ENCODE measurements around the gene HOXD13.

Gene HOXD13

GRCh38 chr2:176121190-176122051, 28.9 kb downstream of the HOXD13 start:
- no peak for DNase-seq (ENCODE audit: low read depth)

- DNase-seq (ENCODE audit: low read depth): no peak
Observed at GRCh38 chr2:176122052-176122682, 29.6 kb downstream of the HOXD13 start.

- DNase-seq (ENCODE audit: low read depth): no peak
Observed at GRCh38 chr2:176122683-176123410, 30.3 kb downstream of the HOXD13 start, which contains the start of gene HOXD9. HOXD9 (plus strand) TSS chr2:176122719; CDS start chr2:176122769, 50 bp downstream.

- no peak for DNase-seq (ENCODE audit: low read depth)
Observed at GRCh38 chr2:176123411-176124109, 31.0 kb downstream of the HOXD13 start.

GRCh38 chr2:176124110-176124946, 31.8 kb downstream of the HOXD13 start:
- DNase-seq (ENCODE audit: low read depth): no peak

- DNase-seq (ENCODE audit: low read depth): no peak
Observed at GRCh38 chr2:176124947-176125771, 32.6 kb downstream of the HOXD13 start.

- DNase-seq (ENCODE audit: low read depth): no peak
Observed at GRCh38 chr2:176125772-176126054, 33.2 kb downstream of the HOXD13 start.

GRCh38 chr2:176126929-176127773, 34.6 kb downstream of the HOXD13 start:
- peak; percentile 51 for DNase-seq (ENCODE audit: low read depth)

- DNase-seq (ENCODE audit: low read depth): no peak
Observed at GRCh38 chr2:176127774-176128072, 35.2 kb downstream of the HOXD13 start.

- no peak for DNase-seq (ENCODE audit: low read depth)
Observed at GRCh38 chr2:176128172-176128981, 35.9 kb downstream of the HOXD13 start.

GRCh38 chr2:176128982-176129796, 36.7 kb downstream of the HOXD13 start, which contains the start of gene HOXD8:
HOXD8 (plus strand) TSS chr2:176129705; CDS start chr2:176130367, 662 bp downstream.
- DNase-seq (ENCODE audit: low read depth): no peak

- DNase-seq (ENCODE audit: low read depth): no peak
Observed at GRCh38 chr2:176129813-176130146, 37.3 kb downstream of the HOXD13 start.

GRCh38 chr2:176130147-176130956, 37.8 kb downstream of the HOXD13 start:
- DNase-seq (ENCODE audit: low read depth): no peak

- DNase-seq (ENCODE audit: low read depth): no peak
Observed at GRCh38 chr2:176130957-176131847, 38.7 kb downstream of the HOXD13 start.

GRCh38 chr2:176131848-176132158, 39.3 kb downstream of the HOXD13 start:
- DNase-seq (ENCODE audit: low read depth): no peak
